ENCODE results near the gene FBXO44. TPM values are rescaled to one million over a fixed set of nuclear protein-coding genes. Genes with fewer than 3 reads are reported as not detected.

Gene FBXO44
- total RNA-seq, 1 experiment from 2014 or later: 60.9 TPM

GRCh38 chr1:11649624-11650330 lies 4.9 kb upstream of the FBXO44 start:
- ATAC-seq (no peak), DNase-seq (ENCODE audit: low read depth, low spot score) (no peak)
- Histone ChIP-seq H3K4me3 (replicated peaks in 1 of 2; ENCODE audit: low read depth in 1 of 2, low read length in 2 of 2) (peak overlapping the region in 1 of 2 experiments; percentile 50; a peak in 2 of 4 replicates), H3K9me3 (ENCODE audit: control insufficient read depth in 1 of 2, insufficient read depth in 1 of 2, low read depth in 1 of 2, low read length in 2 of 2) (no peaks in the 10 kb centered on the region), H3K36me3 (ENCODE audit: control insufficient read depth in 1 of 2, insufficient read depth in 2 of 2, low read length in 2 of 2) (no peaks in the 10 kb centered on the region), H3K9ac (ENCODE audit: low read length) (no peak overlapping the region), H4K20me1 (ENCODE audit: insufficient read depth) (no peaks in the 10 kb centered on the region), H3K27me3 (ENCODE audit: insufficient read depth, low read length) (no peaks in the 10 kb centered on the region), H3K79me2 (ENCODE audit: insufficient read depth, low read length) (peaks cover 7% of the 10 kb centered on the region; the same call in 1 of the 2 replicates), H3K9me2 (ENCODE audit: insufficient read depth) (no peaks in the 10 kb centered on the region), H3K4me2 (ENCODE audit: low read length) (peak overlapping the region; percentile 71), H2AFZ (ENCODE audit: low read depth, low read length, poor library complexity, severe bottlenecking) (no peak overlapping the region), H3K27ac (ENCODE audit: low read depth, low read length) (no peak overlapping the region), H3K4me1 (ENCODE audit: control insufficient read depth in 1 of 2, insufficient read depth in 2 of 2, low read length in 2 of 2) (peaks cover 23 to 44% of the 10 kb centered on the region in 2 experiments; a peak in 3 of 4 replicates)
- intact Hi-C loops (cut with micrococcal nuclease): no loop called here
- RAD21 ChIA-PET (ENCODE audit: low non-redundant PET in 1 of 2, low total read pairs in 2 of 2, uncharacterized antibody in 2 of 2, unreplicated experiment in 2 of 2): interaction anchor here in 1 of 2 experiments (1.0 to 1.4 kb wide), 2 partner anchors 61 to 70 kb away, joined by 3 to 7 read pairs; no protein-coding TSS in a partner anchor
- TF ChIP-seq RAD21 (IDR thresholded peaks at IDR 0.05; ENCODE audit: low read depth) (no peak), SIN3A (IDR thresholded peaks at IDR 0.05; ENCODE audit: low read depth) (no peak), REST (IDR thresholded peaks at IDR 0.05; ENCODE audit: low read depth) (no peak), SRF (IDR thresholded peaks at IDR 0.05; ENCODE audit: low read depth) (no peak), ZFX (IDR thresholded peaks at IDR 0.05) (no peak), POLR2AphosphoS5 (IDR thresholded peaks at IDR 0.05; ENCODE audit: low read depth, low read length) (no peak), CTCF (IDR thresholded peaks at IDR 0.05 in 2 of 3, conservative IDR thresholded peaks at IDR 0.05 in 1 of 3; ENCODE audit: borderline replicate concordance in 1 of 3, insufficient read depth in 1 of 3, low read depth in 2 of 3, low read length in 2 of 3) (no peak), SP1 (IDR thresholded peaks at IDR 0.05; ENCODE audit: low read depth) (no peak), TCF7L2 (IDR thresholded peaks at IDR 0.05; ENCODE audit: borderline replicate concordance, extremely low read depth, insufficient read depth, insufficient read length) (no peak), CEBPB (IDR thresholded peaks at IDR 0.05; ENCODE audit: low read depth) (no peak)
- CTCF ChIA-PET: interaction anchor here (0.8 to 2.5 kb wide), 8 partner anchors 15 to 72 kb away, joined by 3 to 15 read pairs (median 4); partner anchors contain the start of gene FBXO6
- BruUV-seq (replicated peaks): no TSS peak
- POLR2A ChIA-PET: interaction anchor here (1.0 kb wide), 1 partner anchor 15 kb away, joined by 4 read pairs; the partner anchor contains the start of gene FBXO6
